ENCODE data around the gene PRKG1. TPM values are rescaled to one million over a fixed set of nuclear protein-coding genes. Genes with fewer than 3 reads are reported as not detected.
"Not testable (repeated sequence)": the region's sequence is repeated elsewhere in the genome, so short reads cannot be mapped to it uniquely, and the experiment has no call there.

Gene PRKG1
- total and polyA plus RNA-seq, 2 donors (not counting 1 experiment from before 2014, with no cell fraction given): not detected

DNA sequence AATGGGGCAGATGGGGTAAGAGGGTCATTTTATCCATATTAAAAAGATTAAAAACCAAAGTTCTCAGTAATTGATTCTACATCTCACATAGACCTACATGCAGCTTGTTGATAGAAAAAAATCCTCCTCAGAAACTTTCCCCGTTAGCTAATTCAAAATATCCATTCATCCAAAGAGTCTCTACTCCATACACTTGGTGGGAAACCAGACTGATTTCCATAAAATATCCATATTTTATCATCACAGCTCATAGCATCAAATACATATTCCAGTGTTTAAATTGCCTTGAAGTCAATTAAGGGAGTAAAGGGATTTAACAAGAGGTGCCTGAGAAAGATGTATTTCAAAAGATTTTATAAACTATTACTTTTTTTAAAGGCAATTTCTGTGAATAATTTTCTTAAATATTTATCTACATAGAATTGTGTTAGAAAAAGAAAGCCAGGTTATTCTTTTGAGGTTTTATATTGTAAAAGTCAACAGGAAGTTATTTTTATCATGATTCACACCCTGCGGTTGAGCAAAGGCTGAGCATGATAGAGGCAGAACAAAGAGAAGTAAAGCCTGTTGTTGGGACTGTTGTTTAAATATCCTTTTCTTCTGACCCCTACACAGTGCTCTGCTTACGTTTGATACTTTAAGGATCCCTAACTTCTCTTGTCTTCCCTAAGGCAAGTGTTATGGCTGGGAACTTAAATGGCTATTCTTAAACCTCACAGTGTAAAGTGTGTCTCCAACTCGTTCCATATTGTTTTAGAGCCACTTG, 266.7 kb downstream of the PRKG1 start:
- Mint-ChIP-seq H3K27ac (no peak overlapping the region), H3K4me3 (no peak overlapping the region), H3K9me3 (ENCODE audit: insufficient read depth) (no peaks in the 10 kb centered on the region), H3K4me1 (no peaks in the 10 kb centered on the region), H3K27me3 (no peaks in the 10 kb centered on the region)
- Histone ChIP-seq H3K79me2 (ENCODE audit: control insufficient read depth, insufficient read depth, low read length) (no peaks in the 10 kb centered on the region), H3K4me2 (replicated peaks; ENCODE audit: low read depth, low read length, poor library complexity, severe bottlenecking) (no peak overlapping the region), H3K4me3 (ENCODE audit: control extremely low read depth in 1 of 5, extremely low read depth in 1 of 5, insufficient read depth in 1 of 5, low read depth in 2 of 5, low read length in 4 of 5) (no peak overlapping the region), H3K27me3 (replicated peaks in 1 of 4; ENCODE audit: control extremely low read depth in 1 of 4, control insufficient read depth in 3 of 4, insufficient read depth in 4 of 4, low read length in 3 of 4) (no peaks in the 10 kb centered on the region), H2AFZ (ENCODE audit: insufficient read depth, low read depth, low read length, poor library complexity, severe bottlenecking) (no peak overlapping the region), H3K4me1 (ENCODE audit: control insufficient read depth in 2 of 2, insufficient read depth in 2 of 2, low read length in 2 of 2) (no peaks in the 10 kb centered on the region), H4K20me1 (ENCODE audit: control insufficient read depth, insufficient read depth, low read length, poor library complexity, severe bottlenecking) (no peaks in the 10 kb centered on the region), H3K27ac (ENCODE audit: low read length in 2 of 2) (no peak overlapping the region), H3K9ac (ENCODE audit: low read length) (no peak overlapping the region), H3K36me3 (replicated peaks in 1 of 2; ENCODE audit: control extremely low read depth in 1 of 2, control insufficient read depth in 1 of 2, extremely low read depth in 1 of 2, insufficient read depth in 2 of 2, low read length in 1 of 2) (no peaks in the 10 kb centered on the region), H3K9me3 (ENCODE audit: control extremely low read depth in 1 of 3, control insufficient read depth in 2 of 3, insufficient read depth in 1 of 3, low read length in 2 of 3) (no peaks in the 10 kb centered on the region)
- intact Hi-C loops (cut with micrococcal nuclease): no loop called here
- TF ChIP-seq EZH2 (IDR thresholded peaks at IDR 0.05; ENCODE audit: borderline replicate concordance, insufficient read depth, low read depth, low read length, poor library complexity, severe bottlenecking): no peak
- no peak for TF ChIP-seq CTCF (IDR thresholded peaks at IDR 0.05)
- CTCF ChIA-PET: no interaction called here
- DNase-seq: no peak
- WGBS (ENCODE audit: insufficient coverage): 80% methylated on average over 1 of the region's 4 CpGs
- POLR2A ChIA-PET: no interaction called here
- ATAC-seq (ENCODE audit: low read depth): no peak

GRCh38 chr10:51341745-51342144, 267.5 kb downstream of the PRKG1 start:
- H3K4me1 Mint-ChIP-seq; CTCF ChIA-PET; H3K36me3 ChIP-seq (replicated peaks in 1 of 2; ENCODE audit: control extremely low read depth in 1 of 2, control insufficient read depth in 1 of 2, extremely low read depth in 1 of 2, insufficient read depth in 2 of 2, low read length in 1 of 2); H3K9me3 ChIP-seq (ENCODE audit: control extremely low read depth in 1 of 3, control insufficient read depth in 2 of 3, insufficient read depth in 1 of 3, low read length in 2 of 3); H3K27ac ChIP-seq (ENCODE audit: low read length in 2 of 2); H3K9me3 Mint-ChIP-seq (ENCODE audit: insufficient read depth); H3K27me3 Mint-ChIP-seq; H3K27ac Mint-ChIP-seq; intact Hi-C loops (cut with micrococcal nuclease); H3K4me2 ChIP-seq (replicated peaks; ENCODE audit: low read depth, low read length, poor library complexity, severe bottlenecking); H3K79me2 ChIP-seq (ENCODE audit: control insufficient read depth, insufficient read depth, low read length); H3K27me3 ChIP-seq (replicated peaks in 1 of 4; ENCODE audit: control extremely low read depth in 1 of 4, control insufficient read depth in 3 of 4, insufficient read depth in 4 of 4, low read length in 3 of 4); H2AFZ ChIP-seq (ENCODE audit: insufficient read depth, low read depth, low read length, poor library complexity, severe bottlenecking); H4K20me1 ChIP-seq (ENCODE audit: control insufficient read depth, insufficient read depth, low read length, poor library complexity, severe bottlenecking); H3K4me3 Mint-ChIP-seq; H3K9ac ChIP-seq (ENCODE audit: low read length); H3K4me1 ChIP-seq (ENCODE audit: control insufficient read depth in 2 of 2, insufficient read depth in 2 of 2, low read length in 2 of 2); POLR2A ChIA-PET; DNase-seq; H3K4me3 ChIP-seq (ENCODE audit: control extremely low read depth in 1 of 5, extremely low read depth in 1 of 5, insufficient read depth in 1 of 5, low read depth in 2 of 5, low read length in 4 of 5); ATAC-seq (ENCODE audit: low read depth): not testable (repeated sequence)
- WGBS (ENCODE audit: insufficient coverage): 71% methylated on average over 1 of the region's 3 CpGs

Data from B cell (primary cell).